T-helper 1 cell (primary cell): Measurements from ENCODE around the gene VIPAS39.
"Not testable (repeated sequence)": the region's sequence is repeated elsewhere in the genome, so short reads cannot be mapped to it uniquely, and the experiment has no call there.

ENCODE experiments used
- DNase-seq, 5 donors: peaks; one replicate each; pipeline ENCODE4 v3.0.0-alpha.2; 2012 to 2020

Gene VIPAS39

DNA sequence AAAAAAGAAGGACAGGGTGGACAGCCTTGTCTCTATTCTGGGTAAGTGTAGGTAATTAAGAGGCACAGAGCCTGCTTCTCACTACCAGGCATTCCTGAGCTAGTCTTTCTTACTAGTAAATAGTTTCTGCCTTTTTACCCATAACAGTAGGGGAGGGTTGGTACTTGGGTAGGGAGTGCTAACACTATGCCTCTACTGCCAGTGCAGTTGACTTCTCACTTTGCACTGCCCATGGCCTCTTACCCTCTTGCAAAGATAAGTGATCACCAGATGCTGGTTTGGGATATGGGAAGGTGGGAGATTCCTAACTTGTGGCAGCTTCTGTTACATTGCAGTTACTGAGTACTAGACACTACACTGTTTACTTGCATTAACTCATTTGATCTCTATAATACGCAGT is 12.1 kb upstream of the VIPAS39 start:
- no peak for DNase-seq

GRCh38 chr14:77469067-77469505 is 11.7 kb upstream of the VIPAS39 start:
- no peak for DNase-seq

- no peak for DNase-seq
Observed at GRCh38 chr14:77467801-77468200, 10.4 kb upstream of the VIPAS39 start.

DNA sequence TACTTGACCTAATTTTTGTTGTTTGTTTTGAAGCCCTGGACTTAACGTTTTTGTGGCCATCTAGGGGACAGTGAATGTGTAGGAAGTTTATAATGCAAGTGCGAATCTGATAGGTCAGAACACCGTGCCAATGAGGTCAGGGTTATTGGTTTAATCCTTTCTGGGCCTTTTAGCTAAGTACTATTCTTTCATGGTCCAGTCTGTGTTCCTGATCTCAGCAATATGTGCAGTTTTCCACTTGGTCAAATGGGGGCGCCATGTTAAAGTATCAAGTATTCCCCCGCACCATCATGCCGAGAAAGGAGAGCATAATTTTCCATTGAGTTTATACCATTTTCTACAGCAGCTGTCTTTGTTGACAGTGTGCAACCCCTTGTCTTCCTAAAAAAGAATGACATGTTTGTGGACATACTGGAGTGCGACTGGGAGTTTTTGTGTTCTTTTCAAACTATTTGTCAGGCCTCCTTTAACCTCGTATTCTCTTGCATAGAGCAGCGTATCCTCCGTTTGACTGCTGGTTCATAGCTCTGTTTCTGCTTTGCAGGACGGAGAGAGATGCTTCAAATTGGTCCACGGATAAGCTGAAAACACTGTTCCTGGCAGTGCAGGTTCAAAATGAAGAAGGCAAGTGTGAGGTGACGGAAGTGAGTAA is 1.8 kb upstream of the VIPAS39 start:
- peak in 4 of 5 donors; percentile 31 to 72 (median 42) for DNase-seq

- DNase-seq, result peak in 2 of 5 donors; percentile 11 to 44
Observed at GRCh38 chr14:77458249-77458950, 999 bp upstream of the VIPAS39 start.

GRCh38 chr14:77457115-77457521 is 283 bp downstream of the VIPAS39 start:
- no peak for DNase-seq

GRCh38 chr14:77455966-77456640 is 1.3 kb downstream of the VIPAS39 start:
- DNase-seq, result no peak

- DNase-seq, result no peak
Observed at GRCh38 chr14:77442196-77442595, 15.2 kb downstream of the VIPAS39 start.

GRCh38 chr14:77439861-77440260 is 17.5 kb downstream of the VIPAS39 start:
- no peak for DNase-seq

DNA sequence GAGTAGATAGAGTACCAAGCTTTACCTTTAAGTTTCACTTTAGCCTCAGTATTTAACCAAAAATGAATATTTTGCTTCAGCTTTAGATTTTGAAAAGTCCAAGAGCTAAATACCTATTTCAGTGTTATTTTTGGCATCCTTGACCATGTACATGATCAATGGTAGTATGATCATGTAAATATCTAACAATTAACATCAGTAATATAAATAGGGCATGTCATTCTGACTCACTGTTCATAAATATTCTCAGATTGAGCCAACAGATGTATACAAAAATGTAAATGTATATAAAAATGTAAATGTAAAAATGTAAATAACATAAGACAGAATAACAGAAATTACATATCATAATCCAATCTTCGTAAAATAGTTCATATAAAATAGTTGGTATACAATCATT is 18.8 kb downstream of the VIPAS39 start:
- no peak for DNase-seq

DNA sequence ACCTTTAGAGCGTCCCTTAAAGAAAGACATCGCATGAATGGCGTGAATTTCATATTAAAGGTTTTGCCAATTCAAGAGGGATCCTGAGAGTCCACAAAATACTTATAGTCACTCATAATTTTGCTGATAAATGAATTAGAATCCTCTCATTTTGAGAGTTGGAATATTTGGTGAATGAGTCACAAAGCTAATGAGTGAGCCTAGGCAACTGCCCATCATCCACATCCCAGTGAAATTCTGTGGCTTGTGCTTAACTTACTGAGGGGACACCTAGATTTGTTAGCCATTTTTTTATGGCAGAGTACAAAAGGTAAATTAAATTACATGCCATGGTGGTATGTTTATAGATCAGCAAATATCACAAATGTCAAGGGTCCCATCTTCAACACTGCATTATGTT is 21.4 kb downstream of the VIPAS39 start:
- no peak for DNase-seq

DNA sequence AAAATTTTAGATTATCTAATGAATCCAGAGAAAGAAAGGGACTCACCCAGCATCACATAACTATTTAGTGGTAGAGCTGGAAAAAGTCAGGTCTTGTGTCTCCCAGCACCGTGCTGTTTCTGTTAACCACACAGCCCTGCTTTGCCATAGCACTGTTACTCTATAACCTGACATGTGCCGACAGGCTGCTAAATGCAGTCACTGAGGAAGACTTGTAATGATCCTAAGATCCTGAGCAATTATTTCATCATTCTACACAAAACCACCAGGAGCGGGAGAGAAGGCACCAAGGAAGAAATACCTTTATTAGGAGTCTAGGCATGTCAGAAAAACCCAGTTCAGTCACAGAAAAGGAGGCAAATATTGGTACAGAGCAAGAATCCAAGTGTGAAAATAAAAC is 31.0 kb downstream of the VIPAS39 start:
- DNase-seq, result no peak

GRCh38 chr14:77424862-77425261 is 32.5 kb downstream of the VIPAS39 start:
- DNase-seq, result no peak

DNA sequence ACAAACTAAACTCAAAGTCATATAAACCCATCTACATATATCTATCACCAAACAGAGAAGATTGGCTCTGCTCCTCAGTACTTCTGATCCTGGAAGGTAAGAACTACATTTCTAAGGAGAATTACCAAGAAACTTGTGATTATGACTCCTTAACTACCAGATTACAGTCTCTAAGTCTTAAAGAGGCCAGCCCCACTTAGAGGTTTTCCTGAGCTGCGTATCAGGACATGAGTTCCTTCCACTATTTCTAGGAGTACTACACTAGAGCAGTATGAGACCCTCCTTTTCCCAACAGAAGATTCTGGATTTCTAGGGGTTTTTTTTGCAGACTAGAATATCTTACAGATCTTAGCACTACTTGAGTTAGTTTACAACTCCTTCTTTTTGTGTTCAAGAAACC is 34.0 kb downstream of the VIPAS39 start, which contains the start of gene NOXRED1:
NOXRED1 (minus strand) TSS at position 101 of the 400 bp plus-strand sequence. CDS start 634 bp downstream, outside the sequence.
- DNase-seq, result no peak

GRCh38 chr14:77421201-77421600 is 36.2 kb downstream of the VIPAS39 start:
- no peak for DNase-seq

- no peak for DNase-seq
Observed at GRCh38 chr14:77416836-77417235, 40.6 kb downstream of the VIPAS39 start.

GRCh38 chr14:77416098-77416497 is 41.3 kb downstream of the VIPAS39 start:
- DNase-seq, result not testable (repeated sequence)

DNA sequence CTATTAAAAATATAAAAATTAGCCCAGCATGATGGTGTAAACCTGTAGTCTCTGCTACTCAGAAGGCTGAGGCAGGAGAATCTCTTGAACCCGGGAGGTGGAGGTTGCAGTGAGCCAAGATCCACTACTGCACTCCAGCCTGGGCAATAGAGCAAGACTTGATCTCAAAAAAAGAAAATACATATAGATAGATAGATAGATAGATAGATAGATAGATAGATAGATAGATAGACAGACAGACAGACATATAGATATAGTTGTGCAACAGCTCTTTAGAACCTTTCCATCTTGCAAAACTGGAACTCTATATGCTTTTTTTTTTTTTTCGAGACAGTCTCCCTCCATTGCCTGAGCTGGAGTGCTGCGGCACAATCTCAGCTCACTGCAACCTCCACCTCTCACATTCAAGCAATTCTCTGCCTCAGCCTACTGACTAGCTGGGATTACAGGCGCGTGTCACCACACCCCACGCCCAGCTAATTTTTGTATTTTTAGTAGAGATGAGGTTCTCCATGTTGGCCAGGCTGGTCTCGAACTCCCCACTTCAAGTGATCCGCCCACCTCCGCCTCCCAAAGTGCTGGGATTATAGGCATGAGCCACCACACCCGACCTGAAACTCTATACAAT is 41.9 kb downstream of the VIPAS39 start:
- not testable (repeated sequence) for DNase-seq

- no peak for DNase-seq
Observed at GRCh38 chr14:77409131-77409533, 48.3 kb downstream of the VIPAS39 start.

DNA sequence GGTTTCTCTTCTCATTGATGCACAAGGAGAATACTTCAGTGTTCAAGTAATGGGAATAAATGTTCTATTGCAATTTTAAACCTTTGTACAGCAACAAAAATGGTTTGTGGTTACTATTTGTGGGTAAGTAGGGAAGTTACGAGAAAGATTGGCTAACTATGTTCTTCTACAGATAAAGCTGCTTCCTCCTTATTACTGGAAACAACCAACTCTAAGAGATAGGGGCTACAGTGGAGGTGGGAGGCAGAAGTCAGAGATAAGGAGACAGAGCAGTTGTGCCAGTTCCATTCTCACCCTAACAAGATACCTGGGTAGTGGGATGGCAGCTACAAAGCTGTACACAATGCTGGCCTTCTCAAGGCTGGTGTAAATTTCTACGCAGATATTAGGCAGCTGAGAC is 50.2 kb downstream of the VIPAS39 start:
- no peak for DNase-seq

DNA sequence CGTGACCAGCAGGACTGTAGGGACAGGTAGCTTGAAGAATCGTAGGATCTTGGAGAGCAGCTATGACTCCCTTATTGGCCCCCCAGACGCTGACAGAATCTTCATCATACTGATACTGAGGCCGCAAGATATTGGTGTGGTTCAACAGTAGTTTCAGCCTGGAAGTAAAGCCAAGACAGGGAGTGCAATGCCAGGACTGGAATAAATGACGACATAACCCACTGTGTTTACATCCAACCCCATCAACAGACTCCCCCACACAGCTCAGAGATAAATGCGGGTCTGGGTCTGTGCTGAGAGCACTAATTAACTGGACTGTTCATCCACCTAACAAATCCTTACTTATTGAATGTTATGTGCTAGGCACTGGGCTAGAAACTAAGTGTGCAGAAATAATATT is 50.7 kb downstream of the VIPAS39 start:
- no peak for DNase-seq

GRCh38 chr14:77406086-77406485 is 51.3 kb downstream of the VIPAS39 start:
- no peak for DNase-seq

GRCh38 chr14:77403768-77404167 is 53.6 kb downstream of the VIPAS39 start:
- DNase-seq, result no peak
